Osteocyte (in vitro differentiated cells): ENCODE measurements around the gene CARMIL1. TPM values are rescaled to one million over a fixed set of nuclear protein-coding genes. Genes with fewer than 3 reads are reported as not detected.

Source experiments
- DNase-seq: peaks from one replicate; pipeline ENCODE4 v3.0.0; 2021; ENCODE audit warnings: mixed read lengths; ENCODE audit not compliant: unreplicated experiment; ENCODE audit errors: extremely low spot score
- H3K27ac Mint-ChIP-seq: one replicate; pipeline ENCODE4 v1.8.0; 2021; ENCODE audit warnings: mild to moderate bottlenecking, mixed read lengths; ENCODE audit not compliant: unreplicated experiment
- H3K27me3 Mint-ChIP-seq: one replicate; pipeline ENCODE4 v1.8.0; 2021; ENCODE audit warnings: mixed read lengths; ENCODE audit not compliant: unreplicated experiment
- H3K36me3 Mint-ChIP-seq: one replicate; pipeline ENCODE4 v1.8.0; 2021; ENCODE audit warnings: mixed read lengths; ENCODE audit not compliant: unreplicated experiment
- H3K4me1 Mint-ChIP-seq: one replicate; pipeline ENCODE4 v1.8.0; 2021; ENCODE audit warnings: mixed read lengths; ENCODE audit not compliant: unreplicated experiment
- H3K4me3 Mint-ChIP-seq: one replicate; pipeline ENCODE4 v1.8.0; 2021; ENCODE audit warnings: mild to moderate bottlenecking, moderate library complexity, mixed read lengths; ENCODE audit not compliant: unreplicated experiment
- H3K9me3 Mint-ChIP-seq: one replicate; pipeline ENCODE4 v1.8.0; 2021; ENCODE audit warnings: mixed read lengths; ENCODE audit not compliant: unreplicated experiment
- total RNA-seq: library from RNA; stranded (reverse); gene quantifications from 2 replicates; pipeline ENCODE4 v1.2.1, GENCODE V29; 2021
- TF ChIP-seq, protein P1 (sequence below): fragments of 200-600 bp; sonication (generic); IDR thresholded peaks from 2 replicates; pipeline ENCODE4 v1.5.0; 2021; ENCODE audit warnings: antibody characterized with exemption, mild to moderate bottlenecking, moderate library complexity

Gene CARMIL1
- total RNA-seq, 1 donor from 2014 or later = 14.9 TPM

- H3K36me3 Mint-ChIP-seq = no peaks in the 10 kb centered on the region
- no peak for DNase-seq
- no peaks in the 10 kb centered on the region for H3K9me3 Mint-ChIP-seq
- no peak overlapping the region for H3K4me3 Mint-ChIP-seq
- peaks cover 25% of the 10 kb centered on the region for H3K4me1 Mint-ChIP-seq
- peak overlapping the region; percentile 62 for H3K27ac Mint-ChIP-seq
- H3K27me3 Mint-ChIP-seq = no peaks in the 10 kb centered on the region
- TF ChIP-seq, protein P1, sequence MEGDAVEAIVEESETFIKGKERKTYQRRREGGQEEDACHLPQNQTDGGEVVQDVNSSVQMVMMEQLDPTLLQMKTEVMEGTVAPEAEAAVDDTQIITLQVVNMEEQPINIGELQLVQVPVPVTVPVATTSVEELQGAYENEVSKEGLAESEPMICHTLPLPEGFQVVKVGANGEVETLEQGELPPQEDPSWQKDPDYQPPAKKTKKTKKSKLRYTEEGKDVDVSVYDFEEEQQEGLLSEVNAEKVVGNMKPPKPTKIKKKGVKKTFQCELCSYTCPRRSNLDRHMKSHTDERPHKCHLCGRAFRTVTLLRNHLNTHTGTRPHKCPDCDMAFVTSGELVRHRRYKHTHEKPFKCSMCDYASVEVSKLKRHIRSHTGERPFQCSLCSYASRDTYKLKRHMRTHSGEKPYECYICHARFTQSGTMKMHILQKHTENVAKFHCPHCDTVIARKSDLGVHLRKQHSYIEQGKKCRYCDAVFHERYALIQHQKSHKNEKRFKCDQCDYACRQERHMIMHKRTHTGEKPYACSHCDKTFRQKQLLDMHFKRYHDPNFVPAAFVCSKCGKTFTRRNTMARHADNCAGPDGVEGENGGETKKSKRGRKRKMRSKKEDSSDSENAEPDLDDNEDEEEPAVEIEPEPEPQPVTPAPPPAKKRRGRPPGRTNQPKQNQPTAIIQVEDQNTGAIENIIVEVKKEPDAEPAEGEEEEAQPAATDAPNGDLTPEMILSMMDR = no peak
Measured at GRCh38 chr6:25388776-25389175, 109.6 kb downstream of the CARMIL1 start.

GRCh38 chr6:25389471-25389870, 110.3 kb downstream of the CARMIL1 start:
- TF ChIP-seq, protein P1 = no peak
- H3K27me3 Mint-ChIP-seq = no peaks in the 10 kb centered on the region
- H3K4me1 Mint-ChIP-seq = peaks cover 24% of the 10 kb centered on the region
- peak overlapping the region; percentile 62 for H3K27ac Mint-ChIP-seq
- H3K9me3 Mint-ChIP-seq = no peaks in the 10 kb centered on the region
- H3K36me3 Mint-ChIP-seq = no peaks in the 10 kb centered on the region
- no peak for DNase-seq
- H3K4me3 Mint-ChIP-seq = no peak overlapping the region

- no peaks in the 10 kb centered on the region for H3K27me3 Mint-ChIP-seq
- no peak overlapping the region for H3K4me3 Mint-ChIP-seq
- TF ChIP-seq, protein P1 = no peak
Measured at GRCh38 chr6:25392372-25392771, 113.2 kb downstream of the CARMIL1 start.

GRCh38 chr6:25395731-25396130, 116.6 kb downstream of the CARMIL1 start:
- TF ChIP-seq, protein P1 = no peak
- Mint-ChIP-seq H3K27ac (no peak overlapping the region), H3K4me3 (no peak overlapping the region), H3K4me1 (peaks cover 9% of the 10 kb centered on the region), H3K27me3 (no peaks in the 10 kb centered on the region), H3K9me3 (no peaks in the 10 kb centered on the region), H3K36me3 (no peaks in the 10 kb centered on the region)
- no peak for DNase-seq

More at GRCh38 chr6:25392372-25392771, 113.2 kb downstream of the CARMIL1 start:
- H3K4me1 Mint-ChIP-seq = peaks cover 22% of the 10 kb centered on the region
- no peak overlapping the region for H3K27ac Mint-ChIP-seq
- H3K9me3 Mint-ChIP-seq = no peaks in the 10 kb centered on the region
- DNase-seq = no peak
- no peaks in the 10 kb centered on the region for H3K36me3 Mint-ChIP-seq

- no peaks in the 10 kb centered on the region for H3K27me3 Mint-ChIP-seq
- no peak overlapping the region for H3K4me3 Mint-ChIP-seq
- TF ChIP-seq, protein P1 = no peak
- peaks cover 6% of the 10 kb centered on the region for H3K4me1 Mint-ChIP-seq
- DNase-seq = no peak
- no peak overlapping the region for H3K27ac Mint-ChIP-seq
- no peaks in the 10 kb centered on the region for H3K9me3 Mint-ChIP-seq
- no peaks in the 10 kb centered on the region for H3K36me3 Mint-ChIP-seq
Measured at GRCh38 chr6:25397406-25397805, 118.2 kb downstream of the CARMIL1 start.
